Measurements from ENCODE around the gene RIMS3. TPM values are rescaled to one million over a fixed set of nuclear protein-coding genes. Genes with fewer than 3 reads are reported as not detected.

Gene RIMS3
- total and polyA plus RNA-seq, 2 donors from 2014 or later: 1.6 to 6.2 TPM

GRCh38 chr1:40699787-40700186 lies 34.3 kb upstream of the RIMS3 start:
- Histone ChIP-seq H3K27me3 (ENCODE audit: control insufficient read depth, insufficient read depth, low read length) (no peaks in the 10 kb centered on the region), H3K9me3 (ENCODE audit: control insufficient read depth in 2 of 3, insufficient read depth in 1 of 3, low read length in 3 of 3) (no peaks in the 10 kb centered on the region), H3K27ac (ENCODE audit: low read depth in 2 of 2, low read length in 2 of 2) (no peak overlapping the region), H3K4me3 (ENCODE audit: low read length in 3 of 3) (no peak overlapping the region), H3K4me1 (ENCODE audit: control insufficient read depth in 2 of 3, insufficient read depth in 2 of 3, low read depth in 1 of 3, low read length in 3 of 3) (peaks cover 4 to 16% (median 13%) of the 10 kb centered on the region in 3 donors), H3K9ac (ENCODE audit: low read length in 3 of 3) (no peak overlapping the region), H3K36me3 (ENCODE audit: control insufficient read depth in 2 of 3, insufficient read depth in 3 of 3, low read length in 3 of 3) (no peaks in the 10 kb centered on the region)
- DNase-seq (no peak), FAIRE-seq (no peak)
- intact Hi-C loops (cut with DNase I): no loop called here
- no peak for TF ChIP-seq CTCF (IDR thresholded peaks at IDR 0.05; ENCODE audit: borderline replicate concordance, extremely low read depth, insufficient read depth)

- no peak for DNase-seq
- H3K9ac ChIP-seq (ENCODE audit: low read length in 3 of 3): no peak overlapping the region
- FAIRE-seq: no peak
- no peaks in the 10 kb centered on the region for H3K9me3 ChIP-seq (ENCODE audit: control insufficient read depth in 2 of 3, insufficient read depth in 1 of 3, low read length in 3 of 3)
- peaks cover 3 to 28% (median 5%) of the 10 kb centered on the region in 3 donors for H3K4me1 ChIP-seq (ENCODE audit: control insufficient read depth in 2 of 3, insufficient read depth in 2 of 3, low read depth in 1 of 3, low read length in 3 of 3)
- H3K36me3 ChIP-seq (ENCODE audit: control insufficient read depth in 2 of 3, insufficient read depth in 3 of 3, low read length in 3 of 3): no peaks in the 10 kb centered on the region
- H3K27ac ChIP-seq (ENCODE audit: low read depth in 2 of 2, low read length in 2 of 2): no peak overlapping the region
- H3K27me3 ChIP-seq (ENCODE audit: control insufficient read depth, insufficient read depth, low read length): no peaks in the 10 kb centered on the region
- intact Hi-C loops (cut with DNase I): no loop called here
- no peak overlapping the region for H3K4me3 ChIP-seq (ENCODE audit: low read length in 3 of 3)
- TF ChIP-seq CTCF (IDR thresholded peaks at IDR 0.05; ENCODE audit: borderline replicate concordance, extremely low read depth, insufficient read depth): no peak
Observed at GRCh38 chr1:40697436-40697835, 32.0 kb upstream of the RIMS3 start.

GRCh38 chr1:40696294-40696693 lies 30.8 kb upstream of the RIMS3 start:
- no peaks in the 10 kb centered on the region for H3K9me3 ChIP-seq (ENCODE audit: control insufficient read depth in 2 of 3, insufficient read depth in 1 of 3, low read length in 3 of 3)
- intact Hi-C loops (cut with DNase I): no loop called here
- H3K27me3 ChIP-seq (ENCODE audit: control insufficient read depth, insufficient read depth, low read length): no peaks in the 10 kb centered on the region
- peak overlapping the region; percentile 40 to 61 for H3K27ac ChIP-seq (ENCODE audit: low read depth in 2 of 2, low read length in 2 of 2)
- H3K36me3 ChIP-seq (ENCODE audit: control insufficient read depth in 2 of 3, insufficient read depth in 3 of 3, low read length in 3 of 3): no peaks in the 10 kb centered on the region
- no peak for FAIRE-seq
- DNase-seq: no peak
- peaks cover 5 to 28% (median 5%) of the 10 kb centered on the region in 3 donors for H3K4me1 ChIP-seq (ENCODE audit: control insufficient read depth in 2 of 3, insufficient read depth in 2 of 3, low read depth in 1 of 3, low read length in 3 of 3)
- no peak for TF ChIP-seq CTCF (IDR thresholded peaks at IDR 0.05; ENCODE audit: borderline replicate concordance, extremely low read depth, insufficient read depth)
- no peak overlapping the region for H3K9ac ChIP-seq (ENCODE audit: low read length in 3 of 3)
- peak overlapping the region in 1 of 3 donors; percentile 17 for H3K4me3 ChIP-seq (ENCODE audit: low read length in 3 of 3)

- FAIRE-seq (no peak), DNase-seq (no peak)
- no peaks in the 10 kb centered on the region for H3K36me3 ChIP-seq (ENCODE audit: control insufficient read depth in 2 of 3, insufficient read depth in 3 of 3, low read length in 3 of 3)
- no peak overlapping the region for H3K9ac ChIP-seq (ENCODE audit: low read length in 3 of 3)
- no peak overlapping the region for H3K27ac ChIP-seq (ENCODE audit: low read depth in 2 of 2, low read length in 2 of 2)
- intact Hi-C loops (cut with DNase I): no loop called here
- peaks cover 5 to 28% (median 8%) of the 10 kb centered on the region in 3 donors for H3K4me1 ChIP-seq (ENCODE audit: control insufficient read depth in 2 of 3, insufficient read depth in 2 of 3, low read depth in 1 of 3, low read length in 3 of 3)
- TF ChIP-seq CTCF (IDR thresholded peaks at IDR 0.05; ENCODE audit: borderline replicate concordance, extremely low read depth, insufficient read depth): no peak
- H3K27me3 ChIP-seq (ENCODE audit: control insufficient read depth, insufficient read depth, low read length): no peaks in the 10 kb centered on the region
- no peak overlapping the region for H3K4me3 ChIP-seq (ENCODE audit: low read length in 3 of 3)
- H3K9me3 ChIP-seq (ENCODE audit: control insufficient read depth in 2 of 3, insufficient read depth in 1 of 3, low read length in 3 of 3): no peaks in the 10 kb centered on the region
Observed at GRCh38 chr1:40694353-40694874, 28.9 kb upstream of the RIMS3 start.
